Panc1 (cell line): ENCODE results near the gene NCK1.
A peak's percentile ranks its signal among the peaks of the same experiment; 100 is the strongest.

Source experiments
- POLR2AphosphoS5 ChIP-seq: IDR thresholded peaks from 2 replicates; pipeline ENCODE4 v1.6.1; 2012; ENCODE audit warnings: mild to moderate bottlenecking, low read depth, low read length, moderate library complexity
- TF ChIP-seq, protein P1 (sequence below): fragments of 450-650 bp; IDR thresholded peaks from 2 replicates; pipeline ENCODE4 v1.5.1; 2017; ENCODE audit warnings: mild to moderate bottlenecking

DNA sequence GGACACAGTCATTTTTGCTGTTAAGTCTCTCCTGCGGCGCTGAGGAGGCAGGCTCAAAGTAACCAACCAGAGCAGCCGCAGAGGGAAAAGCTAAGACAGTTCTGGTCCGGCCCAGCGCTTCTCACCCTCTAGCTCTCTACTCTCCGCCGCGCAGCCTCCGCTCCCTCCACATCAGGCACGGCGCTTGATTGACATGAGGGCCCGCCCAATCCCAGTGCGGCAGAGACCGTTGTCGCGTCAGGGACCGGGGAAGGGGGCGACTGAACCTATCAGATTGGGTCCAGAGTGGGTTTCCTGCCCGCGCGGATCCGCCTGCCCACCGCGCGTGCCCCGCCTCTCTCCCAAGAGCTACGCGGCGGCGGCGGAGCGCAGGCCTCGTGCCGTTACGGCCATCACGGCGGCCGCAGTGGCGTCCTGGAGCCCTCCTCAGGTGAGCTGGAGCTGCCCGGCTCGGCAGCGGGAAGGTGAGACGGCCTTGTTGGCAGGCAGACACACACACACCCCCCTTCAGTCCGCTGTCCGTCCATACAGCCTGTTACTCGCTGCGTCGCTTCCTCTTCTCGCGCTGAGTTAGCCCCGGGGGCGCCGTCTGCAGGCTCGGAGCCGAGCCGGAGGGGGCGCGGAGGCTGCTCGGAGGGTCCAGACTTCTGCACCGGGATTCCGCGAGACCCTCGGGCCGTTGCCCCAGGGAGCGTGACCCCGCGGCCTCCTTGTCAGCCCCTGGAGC, at the start of gene NCK1:
- TF ChIP-seq, protein P1, sequence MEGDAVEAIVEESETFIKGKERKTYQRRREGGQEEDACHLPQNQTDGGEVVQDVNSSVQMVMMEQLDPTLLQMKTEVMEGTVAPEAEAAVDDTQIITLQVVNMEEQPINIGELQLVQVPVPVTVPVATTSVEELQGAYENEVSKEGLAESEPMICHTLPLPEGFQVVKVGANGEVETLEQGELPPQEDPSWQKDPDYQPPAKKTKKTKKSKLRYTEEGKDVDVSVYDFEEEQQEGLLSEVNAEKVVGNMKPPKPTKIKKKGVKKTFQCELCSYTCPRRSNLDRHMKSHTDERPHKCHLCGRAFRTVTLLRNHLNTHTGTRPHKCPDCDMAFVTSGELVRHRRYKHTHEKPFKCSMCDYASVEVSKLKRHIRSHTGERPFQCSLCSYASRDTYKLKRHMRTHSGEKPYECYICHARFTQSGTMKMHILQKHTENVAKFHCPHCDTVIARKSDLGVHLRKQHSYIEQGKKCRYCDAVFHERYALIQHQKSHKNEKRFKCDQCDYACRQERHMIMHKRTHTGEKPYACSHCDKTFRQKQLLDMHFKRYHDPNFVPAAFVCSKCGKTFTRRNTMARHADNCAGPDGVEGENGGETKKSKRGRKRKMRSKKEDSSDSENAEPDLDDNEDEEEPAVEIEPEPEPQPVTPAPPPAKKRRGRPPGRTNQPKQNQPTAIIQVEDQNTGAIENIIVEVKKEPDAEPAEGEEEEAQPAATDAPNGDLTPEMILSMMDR, result no peak; the same call in 1 of the 2 replicates
- TF ChIP-seq POLR2AphosphoS5, result peak; percentile 93
